Cardiac muscle cell (in vitro differentiated cells and primary cell): Measurements from ENCODE around the gene B3GALT6. TPM values are rescaled to one million over a fixed set of nuclear protein-coding genes. Genes with fewer than 3 reads are reported as not detected.
A peak's percentile ranks its signal among the peaks of the same experiment; 100 is the strongest.

Source experiments
- DNase-seq, 2 donors: peaks; one replicate each; pipeline versions ENCODE4 v3.0.0 to v3.0.0-alpha.2; 2010 to 2017; ENCODE audit warnings: low read depth in 1 of 2, low spot score in 1 of 2
- H3K27ac ChIP-seq: fragments of 200-600 bp; sonication (generic); 2 replicates; pipeline ENCODE4 v1.5.1; 2016
- H3K27me3 ChIP-seq: fragments of 200-600 bp; sonication (generic); 2 replicates; pipeline ENCODE4 v1.6.0; 2016; ENCODE audit warnings: control low read depth
- H3K36me3 ChIP-seq: fragments of 200-600 bp; sonication (generic); 2 replicates; pipeline ENCODE4 v1.5.1; 2016; ENCODE audit warnings: control low read depth
- H3K4me1 ChIP-seq: fragments of 200-600 bp; sonication (generic); 2 replicates; pipeline ENCODE4 v1.8.1; 2017; ENCODE audit warnings: low read depth, mild to moderate bottlenecking, mixed run types
- H3K4me3 ChIP-seq: fragments of 200-600 bp; sonication (generic); 2 replicates; pipeline ENCODE4 v1.5.1; 2016; ENCODE audit warnings: mild to moderate bottlenecking
- H3K9me3 ChIP-seq: fragments of 200-600 bp; sonication (generic); 2 replicates; pipeline ENCODE4 v1.5.1; 2017; ENCODE audit warnings: low read depth, mild to moderate bottlenecking, control low read depth
- CTCF ChIP-seq: IDR thresholded peaks from 2 replicates; pipeline ENCODE4 v1.5.1; 2012; ENCODE audit warnings: low read depth, mild to moderate bottlenecking, low read length
- polyA plus RNA-seq: library from polyadenylated mRNA; unstranded; fragments of >200 nt; fragmentation: Nextera tagmentation; extraction: Ambion mirVana; gene quantifications from 2 replicates; pipeline ENCODE4 v1.2.1, GENCODE V29; 2016
- total RNA-seq: library from RNA; depleted of rRNA; stranded (reverse); fragments of >200 nt; gene quantifications from 2 replicates; pipeline ENCODE4 v1.2.3, GENCODE V29; 2016

B3GALT6 gene
- total and polyA plus RNA-seq, 2 experiments from 2014 or later: 56.8 to 58.9 TPM

GRCh38 chr1:1234180-1234808 is 2.3 kb downstream of the B3GALT6 start:
- Histone ChIP-seq H3K36me3 (no peaks in the 10 kb centered on the region), H3K27me3 (no peaks in the 10 kb centered on the region), H3K27ac (no peak overlapping the region), H3K4me1 (peaks cover 17% of the 10 kb centered on the region), H3K4me3 (no peak overlapping the region), H3K9me3 (no peaks in the 10 kb centered on the region)
- DNase-seq: no peak
- no peak for TF ChIP-seq CTCF

GRCh38 chr1:1235016-1235744 is 3.1 kb downstream of the B3GALT6 start:
- no peak for DNase-seq
- Histone ChIP-seq H3K9me3 (no peaks in the 10 kb centered on the region), H3K36me3 (no peaks in the 10 kb centered on the region), H3K27me3 (no peaks in the 10 kb centered on the region), H3K27ac (peak overlapping the region; percentile 52), H3K4me1 (peaks cover 9% of the 10 kb centered on the region), H3K4me3 (no peak overlapping the region)
- TF ChIP-seq CTCF: no peak

- H3K9me3 ChIP-seq: no peaks in the 10 kb centered on the region
- DNase-seq: no peak
- peak overlapping the region; percentile 52 for H3K27ac ChIP-seq
- H3K4me1 ChIP-seq: peaks cover 5% of the 10 kb centered on the region
- no peak overlapping the region for H3K4me3 ChIP-seq
- no peak for TF ChIP-seq CTCF
- no peaks in the 10 kb centered on the region for H3K27me3 ChIP-seq
- no peaks in the 10 kb centered on the region for H3K36me3 ChIP-seq
Measured at GRCh38 chr1:1236176-1236763, 4.2 kb downstream of the B3GALT6 start.

GRCh38 chr1:1236945-1237873 is 5.2 kb downstream of the B3GALT6 start:
- Histone ChIP-seq H3K27ac (peak overlapping the region; percentile 52), H3K36me3 (no peaks in the 10 kb centered on the region), H3K4me1 (peaks cover 5% of the 10 kb centered on the region), H3K9me3 (no peaks in the 10 kb centered on the region), H3K27me3 (no peaks in the 10 kb centered on the region), H3K4me3 (no peak overlapping the region)
- no peak for TF ChIP-seq CTCF
- no peak for DNase-seq
